ENCODE data around the gene NEO1.

- TF ChIP-seq, protein P1, sequence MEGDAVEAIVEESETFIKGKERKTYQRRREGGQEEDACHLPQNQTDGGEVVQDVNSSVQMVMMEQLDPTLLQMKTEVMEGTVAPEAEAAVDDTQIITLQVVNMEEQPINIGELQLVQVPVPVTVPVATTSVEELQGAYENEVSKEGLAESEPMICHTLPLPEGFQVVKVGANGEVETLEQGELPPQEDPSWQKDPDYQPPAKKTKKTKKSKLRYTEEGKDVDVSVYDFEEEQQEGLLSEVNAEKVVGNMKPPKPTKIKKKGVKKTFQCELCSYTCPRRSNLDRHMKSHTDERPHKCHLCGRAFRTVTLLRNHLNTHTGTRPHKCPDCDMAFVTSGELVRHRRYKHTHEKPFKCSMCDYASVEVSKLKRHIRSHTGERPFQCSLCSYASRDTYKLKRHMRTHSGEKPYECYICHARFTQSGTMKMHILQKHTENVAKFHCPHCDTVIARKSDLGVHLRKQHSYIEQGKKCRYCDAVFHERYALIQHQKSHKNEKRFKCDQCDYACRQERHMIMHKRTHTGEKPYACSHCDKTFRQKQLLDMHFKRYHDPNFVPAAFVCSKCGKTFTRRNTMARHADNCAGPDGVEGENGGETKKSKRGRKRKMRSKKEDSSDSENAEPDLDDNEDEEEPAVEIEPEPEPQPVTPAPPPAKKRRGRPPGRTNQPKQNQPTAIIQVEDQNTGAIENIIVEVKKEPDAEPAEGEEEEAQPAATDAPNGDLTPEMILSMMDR (IDR thresholded peaks at IDR 0.05; ENCODE audit: poor library complexity) = no peak
- TF ChIP-seq EZH2 (IDR thresholded peaks at IDR 0.05; ENCODE audit: borderline replicate concordance) = no peak
- TF ChIP-seq EZH2phosphoT487 (IDR thresholded peaks at IDR 0.05; ENCODE audit: low read depth, severe bottlenecking, unreplicated experiment) = no peak
These were observed 89.1 kb downstream of the NEO1 start for GRCh38 chr15:73141216-73141900.

Data from hepatocyte (in vitro differentiated cells).